Ovary (tissue), 3 donors: ENCODE results near the gene ASPA.

Source experiments
- CTCF ChIP-seq, 3 donors: fragments of 450-650 bp in 2 of 3; fragments of 200-600 bp in 1 of 3; IDR thresholded peaks; one replicate each; pipeline versions ENCODE4 v1.5.1 to v1.8.0; 2016 to 2022; ENCODE audit warnings: antibody characterized with exemption in 3 of 3, mild to moderate bottlenecking in 1 of 3
- EP300 ChIP-seq: sonication (generic); formaldehyde crosslinking; IDR thresholded peaks from one replicate; pipeline ENCODE4 v1.6.1; 2017; ENCODE audit warnings: antibody characterized with exemption
- POLR2A ChIP-seq: fragments of 450-650 bp; IDR thresholded peaks from one replicate; pipeline ENCODE4 v1.6.1; 2017; ENCODE audit warnings: antibody characterized with exemption, mild to moderate bottlenecking, moderate library complexity
- donor health status: DM: no; HTN: no; CAD: no.

GRCh38 chr17:3549610-3550162, 73.9 kb downstream of the ASPA start:
- no peak for TF ChIP-seq POLR2A
- no peak for TF ChIP-seq CTCF (IDR thresholded peaks at IDR 0.05)
- TF ChIP-seq EP300 = no peak
